ENCODE data around the gene ANAPC15. TPM values are rescaled to one million over a fixed set of nuclear protein-coding genes. Genes with fewer than 3 reads are reported as not detected.
A peak's percentile ranks its signal among the peaks of the same experiment; 100 is the strongest.

The ANAPC15 gene
- polyA plus RNA-seq, 3 donors, result 92.6 to 112 (median 94.8) TPM

GRCh38 chr11:72102162-72102561, 10.3 kb downstream of the ANAPC15 start:
- H3K4me3 ChIP-seq (replicated peaks in 1 of 3; ENCODE audit: low read depth in 2 of 3, low read length in 3 of 3), result peak overlapping the region; percentile 81 to 95 (median 81)
- H3K4me3 Mint-ChIP-seq, result peak overlapping the region; percentile 91 to 99
- peaks cover 0 to 7% (median 0%) of the 10 kb centered on the region in 7 donors for H3K9me3 Mint-ChIP-seq
- H3K4me1 ChIP-seq (ENCODE audit: control insufficient read depth in 1 of 2, insufficient read depth in 2 of 2, low read length in 2 of 2), result peaks cover 46 to 50% of the 10 kb centered on the region in 2 donors
- peak overlapping the region; percentile 95 to 98 (median 96) for H3K27ac Mint-ChIP-seq
- H3K27me3 ChIP-seq (ENCODE audit: control insufficient read depth in 2 of 2, insufficient read depth in 2 of 2, low read length in 2 of 2), result no peaks in the 10 kb centered on the region
- H3K79me2 ChIP-seq (ENCODE audit: insufficient read depth, low read length), result peaks cover 60% of the 10 kb centered on the region
- H3K36me3 Mint-ChIP-seq, result peaks cover 43 to 73% of the 10 kb centered on the region in 2 donors
- DNase-seq, result peak in 1 of 3 donors; percentile 14
- 0% methylated on average over 1 of the region's 4 CpGs for WGBS (ENCODE audit: insufficient coverage)
- peak overlapping the region; percentile 91 for H3K9ac ChIP-seq (ENCODE audit: insufficient read depth, low read length, poor library complexity, severe bottlenecking)
- TF ChIP-seq CTCF (IDR thresholded peaks at IDR 0.05), result no peak
- H3K27ac ChIP-seq (ENCODE audit: low read depth in 1 of 2, low read length in 2 of 2), result peak overlapping the region; percentile 90 to 95
- peak overlapping the region; percentile 86 for H3K4me2 ChIP-seq (replicated peaks; ENCODE audit: extremely low read depth, low read length, poor library complexity, severe bottlenecking)
- peak overlapping the region; percentile 75 for H2AFZ ChIP-seq (ENCODE audit: insufficient read depth, low read depth, low read length, poor library complexity, severe bottlenecking)
- peaks cover 0 to 1% (median 0%) of the 10 kb centered on the region in 3 donors for H3K27me3 Mint-ChIP-seq (ENCODE audit: low read depth in 3 of 3)
- peaks cover 42% of the 10 kb centered on the region for H4K20me1 ChIP-seq (ENCODE audit: insufficient read depth, low read length)
- H3K4me1 Mint-ChIP-seq, result peaks cover 52% of the 10 kb centered on the region
- H3K36me3 ChIP-seq (replicated peaks in 1 of 2; ENCODE audit: control insufficient read depth in 1 of 2, insufficient read depth in 2 of 2, low read length in 2 of 2), result peaks cover 25 to 53% of the 10 kb centered on the region in 2 donors
- no peaks in the 10 kb centered on the region for H3K9me3 ChIP-seq (replicated peaks in 1 of 2; ENCODE audit: control insufficient read depth in 1 of 2, insufficient read depth in 1 of 2, low read length in 2 of 2)
- intact Hi-C loops (cut with micrococcal nuclease), result loop anchor here (2.0 to 10.0 kb wide), 3 partner anchors 21 to 123 kb away; partner anchors contain the start of genes INPPL1 (in 1 of the 2), LRRC51 (in 1 of the 2) and NUMA1 (in 1 of the 2)

GRCh38 chr11:72100462-72100861, 12.0 kb downstream of the ANAPC15 start:
- intact Hi-C loops (cut with micrococcal nuclease), result loop anchor here (5.0 to 10.0 kb wide), 2 partner anchors 42 to 124 kb away; partner anchors contain the start of gene INPPL1 (in 1 of the 2)
- Histone ChIP-seq H3K9ac (ENCODE audit: insufficient read depth, low read length, poor library complexity, severe bottlenecking) (peak overlapping the region; percentile 91), H3K36me3 (replicated peaks in 1 of 2; ENCODE audit: control insufficient read depth in 1 of 2, insufficient read depth in 2 of 2, low read length in 2 of 2) (peaks cover 35 to 57% of the 10 kb centered on the region in 2 donors), H3K9me3 (replicated peaks in 1 of 2; ENCODE audit: control insufficient read depth in 1 of 2, insufficient read depth in 1 of 2, low read length in 2 of 2) (no peaks in the 10 kb centered on the region), H2AFZ (ENCODE audit: insufficient read depth, low read depth, low read length, poor library complexity, severe bottlenecking) (no peak overlapping the region), H3K27ac (ENCODE audit: low read depth in 1 of 2, low read length in 2 of 2) (peak overlapping the region; percentile 53 to 95), H3K4me3 (replicated peaks in 1 of 3; ENCODE audit: low read depth in 2 of 3, low read length in 3 of 3) (peak overlapping the region in 1 of 3 experiments; percentile 95), H3K79me2 (ENCODE audit: insufficient read depth, low read length) (peaks cover 65% of the 10 kb centered on the region), H3K4me1 (ENCODE audit: control insufficient read depth in 1 of 2, insufficient read depth in 2 of 2, low read length in 2 of 2) (peaks cover 46 to 50% of the 10 kb centered on the region in 2 donors), H3K4me2 (replicated peaks; ENCODE audit: extremely low read depth, low read length, poor library complexity, severe bottlenecking) (peak overlapping the region; percentile 86), H3K27me3 (ENCODE audit: control insufficient read depth in 2 of 2, insufficient read depth in 2 of 2, low read length in 2 of 2) (no peaks in the 10 kb centered on the region), H4K20me1 (ENCODE audit: insufficient read depth, low read length) (peaks cover 50% of the 10 kb centered on the region)
- peak overlapping the region; percentile 95 to 98 (median 96) for H3K27ac Mint-ChIP-seq
- WGBS (ENCODE audit: insufficient coverage), result no CpG with 5 or more reads among the region's 1 CpG
- H3K9me3 Mint-ChIP-seq, result peaks cover 0 to 7% (median 0%) of the 10 kb centered on the region in 7 donors
- H3K4me3 Mint-ChIP-seq, result peak overlapping the region; percentile 60 to 99
- TF ChIP-seq CTCF (IDR thresholded peaks at IDR 0.05), result no peak
- H3K36me3 Mint-ChIP-seq, result peaks cover 40 to 78% of the 10 kb centered on the region in 2 donors
- peaks cover 0 to 1% (median 1%) of the 10 kb centered on the region in 3 donors for H3K27me3 Mint-ChIP-seq (ENCODE audit: low read depth in 3 of 3)
- peaks cover 52% of the 10 kb centered on the region for H3K4me1 Mint-ChIP-seq
- DNase-seq, result peak; percentile 51 to 77 (median 76)
